Myocyte (in vitro differentiated cells): ENCODE results near the gene GRID1. TPM values are rescaled to one million over a fixed set of nuclear protein-coding genes. Genes with fewer than 3 reads are reported as not detected.
"Not testable (repeated sequence)": the region's sequence is repeated elsewhere in the genome, so short reads cannot be mapped to it uniquely, and the experiment has no call there.

Experiments used
- DNase-seq: peaks from one replicate; pipeline ENCODE4 v3.0.0-alpha.2; 2012; ENCODE audit warnings: low read depth
- total RNA-seq: library from RNA; depleted of rRNA; stranded (reverse); fragments of >200 nt; gene quantifications from 2 replicates; pipeline ENCODE4 v1.2.3, GENCODE V29; 2014

The GRID1 gene
- total RNA-seq, 1 donor from 2014 or later, result not detected

DNA sequence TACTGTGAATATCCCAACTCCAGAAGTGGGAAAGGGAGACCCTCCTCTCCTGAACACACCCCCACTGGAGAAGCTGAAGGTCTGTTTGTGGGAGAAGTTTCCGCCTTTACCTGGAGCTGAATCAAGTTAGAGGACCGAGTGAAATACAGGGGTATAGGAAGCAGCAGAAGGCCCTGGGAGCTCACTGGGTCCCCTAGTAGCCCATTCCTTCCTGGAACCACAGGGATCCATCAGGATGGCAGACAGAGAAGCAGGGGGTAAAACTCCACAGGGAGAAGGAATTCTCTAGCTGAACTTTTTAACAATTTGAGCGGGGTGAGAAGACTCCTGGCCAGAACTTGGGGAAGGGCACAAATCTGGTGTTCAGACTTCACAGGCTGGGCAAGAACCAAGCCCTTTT, 275.8 kb downstream of the GRID1 start:
- DNase-seq, result no peak

DNA sequence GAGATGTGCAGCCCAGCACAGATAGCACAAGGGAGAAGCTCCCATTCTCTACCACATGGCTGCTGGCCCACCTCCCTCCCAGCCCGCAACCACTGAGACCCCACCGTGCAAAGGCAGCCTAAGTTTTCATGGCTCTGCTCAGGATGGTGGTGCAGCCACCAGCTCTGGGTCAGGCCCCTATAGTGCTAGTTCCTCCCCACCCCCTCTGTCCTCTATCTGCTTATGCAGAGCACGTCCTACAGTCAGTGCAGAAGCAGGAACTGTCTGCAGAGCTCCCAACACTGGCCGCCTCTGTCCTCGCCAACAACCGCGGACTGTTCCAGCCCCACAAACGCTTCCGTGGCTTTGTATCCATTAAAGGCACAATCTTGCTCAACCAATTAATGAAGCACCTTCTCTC, 278.9 kb downstream of the GRID1 start:
- DNase-seq, result no peak

DNA sequence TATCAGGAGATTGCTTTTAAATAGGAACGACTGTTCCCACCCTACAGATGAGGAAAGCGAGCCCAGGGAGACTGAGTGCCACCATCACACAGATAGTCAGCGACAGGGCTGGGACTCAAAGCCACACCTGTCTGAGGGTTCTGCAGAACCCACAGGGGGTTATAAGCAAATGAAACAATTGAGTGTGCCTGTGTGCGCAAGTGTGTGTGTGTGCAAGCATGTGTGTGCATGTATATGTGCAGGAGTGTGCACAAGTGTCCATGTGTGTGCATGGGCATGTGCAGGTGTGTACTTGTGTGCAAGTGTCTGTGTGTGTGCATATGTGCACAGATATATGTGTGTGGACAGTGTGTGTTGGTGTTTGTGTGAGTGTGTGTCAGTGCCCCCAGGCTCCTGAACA, 280.2 kb downstream of the GRID1 start:
- no peak for DNase-seq

- DNase-seq, result no peak
Measured at GRCh38 chr10:86085686-86086085, 280.9 kb downstream of the GRID1 start.

DNA sequence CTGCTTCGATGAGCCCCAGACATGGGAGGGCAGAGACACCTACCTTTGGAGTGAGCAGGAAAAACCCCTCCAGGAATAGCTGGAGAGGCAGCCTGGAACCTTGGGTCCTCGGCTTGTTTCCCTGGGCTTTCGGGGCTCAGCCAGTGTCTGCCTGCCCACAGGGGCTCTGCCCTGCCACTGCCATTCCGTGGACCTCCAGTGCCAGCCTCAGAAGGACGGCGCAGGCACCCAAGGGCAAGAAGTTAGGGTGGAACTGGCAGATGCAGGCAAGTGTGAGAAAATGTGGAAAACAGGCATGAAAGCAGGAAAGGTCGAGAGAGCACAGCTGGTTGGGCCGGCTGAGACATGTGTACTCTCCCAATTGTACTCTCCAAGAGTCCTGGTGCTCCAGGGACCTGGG, 281.5 kb downstream of the GRID1 start:
- DNase-seq, result no peak

DNA sequence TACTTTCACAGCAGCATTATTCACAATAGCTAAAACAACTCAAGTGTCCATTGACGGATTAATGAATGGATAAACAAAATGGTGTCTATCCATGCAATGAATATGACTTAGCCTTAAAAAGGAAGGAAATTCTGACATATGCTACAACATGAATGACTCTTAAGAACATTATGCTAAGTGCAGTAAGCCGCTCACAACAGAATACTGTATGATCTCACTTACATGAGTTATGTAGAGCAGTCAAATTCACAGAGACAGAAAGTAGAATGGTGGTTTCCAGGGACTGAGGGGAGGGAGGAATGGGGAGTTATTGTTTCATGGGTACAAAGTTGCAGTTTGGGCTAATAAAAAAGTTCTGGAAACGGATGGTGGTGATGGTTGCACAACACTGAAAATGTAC, 282.0 kb downstream of the GRID1 start:
- DNase-seq, result no peak

- no peak for DNase-seq
Measured at GRCh38 chr10:86083664-86084175, 282.9 kb downstream of the GRID1 start.

DNA sequence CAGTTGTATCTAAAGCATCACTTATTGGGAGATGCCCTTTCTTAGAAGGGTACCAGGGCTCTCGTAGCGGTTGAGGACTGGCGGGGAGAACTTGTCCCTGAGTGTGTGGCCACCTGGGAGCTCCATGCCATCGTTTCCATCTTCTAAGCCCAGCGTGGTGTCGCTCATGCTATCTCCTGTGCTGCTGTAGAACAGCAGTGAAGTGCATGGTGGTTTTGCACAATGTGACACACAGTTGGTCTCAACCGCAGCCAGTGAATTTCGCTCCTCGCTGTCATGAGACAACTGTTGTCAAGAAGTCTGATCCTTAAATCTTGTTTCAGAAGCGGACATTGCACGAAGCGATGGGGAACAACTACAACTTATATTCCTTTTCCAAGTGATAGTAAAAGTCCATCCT, 283.4 kb downstream of the GRID1 start:
- DNase-seq, result no peak

DNA sequence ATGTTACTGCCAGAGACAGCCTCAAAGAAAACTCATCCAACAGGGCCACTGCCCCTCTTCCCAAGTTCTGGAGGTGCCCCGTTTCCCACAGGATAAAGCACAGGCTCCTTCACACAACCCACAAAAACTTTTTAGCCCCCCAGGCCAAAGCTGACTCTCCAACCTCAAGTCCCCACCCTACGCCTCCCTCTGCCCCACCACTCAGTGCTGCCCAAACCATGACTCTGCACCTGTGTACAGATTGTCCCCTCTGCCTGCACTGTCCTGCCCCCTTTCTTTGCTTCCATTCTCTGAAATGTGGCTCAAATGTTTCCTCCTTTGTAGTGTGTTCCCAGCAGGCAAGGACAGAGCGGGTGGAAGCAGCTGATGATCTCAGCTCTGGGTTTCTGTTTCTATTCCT, 284.0 kb downstream of the GRID1 start:
- DNase-seq, result no peak

DNA sequence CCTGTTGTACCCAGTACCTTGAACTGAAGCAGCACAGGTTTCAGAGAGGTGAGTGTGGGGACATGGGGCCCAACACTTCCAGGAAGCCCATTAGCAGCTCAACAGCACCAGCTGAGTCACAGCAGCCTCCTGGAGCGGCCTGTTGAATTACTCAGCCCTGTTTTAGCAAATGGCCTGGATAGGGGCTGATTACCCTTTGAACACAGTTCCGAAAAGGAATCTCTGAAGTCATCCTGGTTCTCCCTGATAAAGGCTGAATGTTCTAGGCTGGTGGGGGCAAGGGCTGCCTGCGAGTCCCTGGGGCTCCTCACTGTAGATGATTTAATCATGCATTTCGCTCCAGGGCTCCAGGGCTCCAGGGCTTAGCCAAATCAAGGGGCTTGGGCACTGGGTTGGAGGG, 287.5 kb downstream of the GRID1 start:
- DNase-seq, result no peak

GRCh38 chr10:86078639-86079035, 288.0 kb downstream of the GRID1 start:
- DNase-seq, result no peak

GRCh38 chr10:86077871-86078638, 288.5 kb downstream of the GRID1 start:
- no peak for DNase-seq

GRCh38 chr10:86077271-86077670, 289.3 kb downstream of the GRID1 start:
- no peak for DNase-seq

DNA sequence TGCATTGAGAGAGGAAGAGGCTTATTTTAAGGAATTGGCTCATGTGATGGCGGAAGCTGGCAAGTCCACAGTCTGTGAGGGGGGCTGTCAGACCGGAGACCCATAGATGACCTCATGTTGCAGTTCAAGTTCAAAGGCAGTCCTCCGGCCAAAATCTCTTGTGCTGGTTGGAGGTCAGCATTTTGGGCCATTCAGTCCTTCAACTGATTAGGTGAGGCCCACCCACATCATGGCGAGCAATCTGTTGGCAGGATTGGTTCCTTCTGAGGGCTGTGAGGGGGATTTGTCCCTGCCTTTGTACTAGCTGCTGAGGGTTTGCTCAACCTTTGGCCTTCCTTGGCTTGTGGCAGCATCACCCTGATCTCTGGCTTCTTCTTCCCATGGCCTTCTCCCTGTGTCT, 290.1 kb downstream of the GRID1 start:
- DNase-seq, result not testable (repeated sequence)

GRCh38 chr10:86075512-86075911, 291.1 kb downstream of the GRID1 start:
- DNase-seq, result no peak

- DNase-seq, result no peak
Measured at GRCh38 chr10:86074294-86074693, 292.3 kb downstream of the GRID1 start.

DNA sequence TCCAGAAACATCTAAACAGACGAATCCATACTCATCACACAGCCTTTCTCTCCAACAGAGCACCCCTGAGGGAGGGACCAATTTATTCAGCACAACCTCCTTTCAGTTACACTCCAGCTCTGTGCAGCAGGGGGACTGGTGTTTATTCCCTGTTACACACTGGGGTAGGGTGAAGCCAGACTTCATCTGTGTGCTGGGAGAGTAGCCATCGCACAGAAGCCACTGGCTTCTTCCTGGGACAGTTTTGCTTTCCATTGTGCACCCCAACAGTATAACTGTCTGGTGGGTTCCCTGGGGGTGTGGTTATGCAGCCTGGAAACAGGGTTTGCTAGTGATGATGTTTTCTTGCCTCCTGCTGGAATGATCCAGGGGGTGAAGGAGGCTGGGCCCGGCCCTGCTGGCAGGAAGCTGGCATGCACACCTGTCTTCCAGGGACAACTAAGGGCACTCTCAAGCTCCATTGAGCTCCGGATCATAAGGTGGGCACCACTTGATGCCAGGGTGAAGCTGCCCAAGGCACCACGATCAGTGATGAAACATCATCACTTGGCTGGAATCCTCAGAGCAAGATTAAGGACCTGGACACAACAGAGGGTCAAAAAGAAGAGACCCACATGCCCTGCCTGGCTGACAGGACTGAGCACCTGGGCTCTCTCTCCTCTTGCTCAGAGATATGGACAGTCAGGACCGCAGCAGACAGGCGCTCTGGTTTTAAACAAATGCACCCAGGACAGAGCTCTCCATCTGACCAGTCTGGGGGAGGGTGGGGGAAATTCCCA, 293.2 kb downstream of the GRID1 start:
- no peak for DNase-seq

DNA sequence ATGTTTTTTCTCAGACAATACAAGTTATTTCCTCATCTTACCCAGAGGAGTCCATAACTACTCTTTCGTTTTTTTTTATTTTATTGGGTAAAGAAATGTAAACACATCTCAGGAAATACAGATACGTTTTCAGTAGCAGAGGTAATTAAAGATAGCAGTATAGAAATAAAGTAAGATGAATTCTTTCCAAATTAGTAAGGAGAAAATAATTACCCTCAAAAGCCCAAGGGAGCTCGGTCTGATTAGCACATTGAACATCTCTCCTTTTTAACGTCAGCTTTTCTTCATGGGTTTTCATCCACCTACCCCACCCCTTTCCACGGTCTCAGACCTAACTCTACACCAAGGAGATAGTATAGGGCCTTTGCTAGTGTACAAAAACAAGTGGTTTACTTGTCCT, 294.2 kb downstream of the GRID1 start:
- DNase-seq, result no peak

DNA sequence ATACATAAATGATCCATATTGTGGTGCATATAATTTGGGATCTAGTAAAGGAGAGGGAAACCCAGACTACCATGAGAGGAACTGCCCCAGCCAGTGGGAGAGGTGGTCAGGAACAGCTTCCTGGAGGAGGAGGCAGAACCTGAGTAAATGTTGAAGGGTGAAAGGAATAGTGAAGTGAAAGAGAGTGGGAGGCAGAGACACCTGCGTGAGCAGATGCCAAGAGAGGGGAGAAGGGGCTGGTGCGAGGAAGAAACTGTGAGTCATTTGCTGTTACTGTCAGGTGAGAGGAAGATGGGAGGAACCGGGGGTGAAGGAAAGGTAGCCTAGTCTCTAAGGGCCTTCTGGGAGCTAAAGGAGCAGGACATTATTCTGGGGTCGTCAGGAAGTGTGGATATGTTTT, 294.8 kb downstream of the GRID1 start:
- DNase-seq, result no peak

DNA sequence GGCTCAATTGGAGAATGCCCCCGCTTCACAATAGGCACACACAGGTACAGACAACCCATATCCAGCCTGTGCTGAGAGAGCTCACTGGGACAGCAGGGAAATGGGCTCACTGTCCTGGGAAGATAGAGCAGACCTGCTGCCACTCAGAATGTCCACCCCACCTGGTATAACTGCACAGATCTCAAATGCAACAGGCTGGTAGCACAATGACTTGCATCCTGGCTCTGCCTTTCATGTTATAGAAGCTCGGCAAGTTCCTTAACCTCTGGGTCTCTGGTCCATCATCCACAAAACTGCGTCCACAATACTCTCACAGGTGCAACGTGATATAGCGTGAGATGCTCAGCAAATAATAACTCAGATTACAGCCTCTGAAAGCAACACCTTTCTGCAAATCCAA, 295.4 kb downstream of the GRID1 start:
- DNase-seq, result no peak

GRCh38 chr10:86070278-86070677, 296.3 kb downstream of the GRID1 start:
- DNase-seq, result no peak

DNA sequence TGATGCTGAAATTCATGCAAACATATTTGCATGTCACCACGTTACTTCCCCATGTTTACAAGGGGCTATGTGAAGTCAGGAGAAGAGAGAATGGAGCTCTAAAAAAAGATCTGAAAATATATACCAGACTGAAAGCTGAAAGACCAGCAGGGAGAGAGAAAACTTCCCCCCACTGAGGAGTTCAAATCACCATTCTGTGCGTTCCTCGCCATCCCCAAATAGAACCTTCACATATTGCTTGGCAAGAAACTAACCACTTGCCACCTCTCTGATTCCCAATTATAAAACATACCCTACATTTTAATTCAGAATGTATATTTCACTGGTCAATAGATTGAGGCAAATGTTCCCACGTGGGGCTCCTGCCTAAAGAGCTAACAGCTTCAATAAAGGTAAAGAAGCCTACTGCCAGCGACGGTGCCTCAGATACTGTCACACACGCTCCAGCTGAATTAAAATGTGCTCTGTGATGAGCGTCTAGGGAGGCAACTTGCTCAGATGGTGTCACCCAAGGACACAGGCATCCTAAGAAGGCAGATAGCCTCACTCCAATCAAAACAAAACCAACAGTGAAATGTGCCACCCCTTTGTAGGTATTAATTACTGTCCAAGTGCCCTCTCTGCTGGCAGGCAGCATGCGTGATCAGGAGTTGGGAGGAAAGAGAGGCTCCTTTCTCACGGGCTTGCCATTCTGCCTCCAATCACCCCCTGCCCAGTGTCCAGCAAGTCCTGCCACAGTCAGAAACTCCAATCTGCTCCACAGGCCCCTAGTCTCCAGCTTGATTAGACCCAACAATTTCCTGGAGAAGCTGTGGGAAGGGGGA, 298.2 kb downstream of the GRID1 start:
- DNase-seq, result no peak
